B cell (primary cell): Measurements from ENCODE around the gene SLC30A7.

ENCODE experiments used
- EZH2 ChIP-seq: IDR thresholded peaks from 2 replicates; pipeline ENCODE4 v1.6.1; 2012; ENCODE audit warnings: borderline replicate concordance, low read depth, mild to moderate bottlenecking, moderate library complexity, low read length; ENCODE audit not compliant: insufficient read depth, poor library complexity, severe bottlenecking
- TF ChIP-seq, protein P1 (sequence below): fragments of 200-600 bp; IDR thresholded peaks from one replicate; pipeline ENCODE4 v1.8.0; 2022; ENCODE audit warnings: antibody characterized with exemption, mild to moderate bottlenecking

- TF ChIP-seq, protein P1, sequence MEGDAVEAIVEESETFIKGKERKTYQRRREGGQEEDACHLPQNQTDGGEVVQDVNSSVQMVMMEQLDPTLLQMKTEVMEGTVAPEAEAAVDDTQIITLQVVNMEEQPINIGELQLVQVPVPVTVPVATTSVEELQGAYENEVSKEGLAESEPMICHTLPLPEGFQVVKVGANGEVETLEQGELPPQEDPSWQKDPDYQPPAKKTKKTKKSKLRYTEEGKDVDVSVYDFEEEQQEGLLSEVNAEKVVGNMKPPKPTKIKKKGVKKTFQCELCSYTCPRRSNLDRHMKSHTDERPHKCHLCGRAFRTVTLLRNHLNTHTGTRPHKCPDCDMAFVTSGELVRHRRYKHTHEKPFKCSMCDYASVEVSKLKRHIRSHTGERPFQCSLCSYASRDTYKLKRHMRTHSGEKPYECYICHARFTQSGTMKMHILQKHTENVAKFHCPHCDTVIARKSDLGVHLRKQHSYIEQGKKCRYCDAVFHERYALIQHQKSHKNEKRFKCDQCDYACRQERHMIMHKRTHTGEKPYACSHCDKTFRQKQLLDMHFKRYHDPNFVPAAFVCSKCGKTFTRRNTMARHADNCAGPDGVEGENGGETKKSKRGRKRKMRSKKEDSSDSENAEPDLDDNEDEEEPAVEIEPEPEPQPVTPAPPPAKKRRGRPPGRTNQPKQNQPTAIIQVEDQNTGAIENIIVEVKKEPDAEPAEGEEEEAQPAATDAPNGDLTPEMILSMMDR: no peak
- TF ChIP-seq EZH2: no peak
Measured at GRCh38 chr1:100882698-100883097, 13.2 kb upstream of the SLC30A7 start.
